Measurements from ENCODE around the gene HIPK2. TPM values are rescaled to one million over a fixed set of nuclear protein-coding genes. Genes with fewer than 3 reads are reported as not detected.

The HIPK2 gene
- total RNA-seq, 4 donors from 2014 or later = 17.9 to 35.9 (median 22.4) TPM

DNA sequence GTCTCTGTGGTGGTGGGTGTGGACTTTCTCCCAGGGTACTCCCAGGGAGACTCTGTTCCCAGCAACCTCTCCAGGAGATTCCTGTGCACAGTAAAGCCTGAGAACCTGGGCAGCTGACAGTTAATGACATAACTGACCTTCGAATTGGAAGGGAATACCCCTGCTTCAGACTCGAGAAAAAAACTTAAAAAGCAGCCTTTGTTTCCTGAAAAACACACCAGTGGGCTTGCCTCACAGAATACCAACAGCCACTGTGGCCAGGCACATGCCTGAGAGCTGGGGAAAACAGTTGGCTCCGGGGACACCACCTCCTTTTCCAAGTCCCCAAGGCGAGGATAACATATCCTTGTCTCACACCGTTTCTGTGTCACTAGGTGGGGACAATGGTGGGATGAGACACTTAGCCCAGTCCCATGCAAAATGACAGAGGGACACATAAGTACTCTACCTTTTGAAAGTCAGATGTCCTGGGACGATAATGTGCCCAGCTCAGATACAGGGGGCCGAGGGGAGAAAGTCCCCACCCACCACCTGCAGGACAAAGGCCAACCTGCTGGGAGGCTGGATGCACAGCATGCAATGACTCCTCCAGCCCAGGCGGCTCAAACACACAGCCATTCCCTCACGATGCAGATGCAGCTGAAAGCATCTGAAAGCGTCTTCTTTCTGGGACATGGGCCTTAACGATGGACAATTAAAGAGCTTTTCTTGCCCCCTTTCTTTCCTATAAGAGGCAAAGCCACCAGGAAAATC is 65.6 kb downstream of the HIPK2 start:
- H3K4me3 ChIP-seq = no peak overlapping the region
- no peak overlapping the region for H3K27ac ChIP-seq
- peaks cover 0 to 22% (median 0%) of the 10 kb centered on the region in 3 donors for H3K4me1 ChIP-seq
- TF ChIP-seq POLR2AphosphoS5 (IDR thresholded peaks at IDR 0.05) = no peak
- TF ChIP-seq POLR2A (IDR thresholded peaks at IDR 0.05) = no peak
- no peak for TF ChIP-seq EP300 (IDR thresholded peaks at IDR 0.05)
- TF ChIP-seq, protein P1, sequence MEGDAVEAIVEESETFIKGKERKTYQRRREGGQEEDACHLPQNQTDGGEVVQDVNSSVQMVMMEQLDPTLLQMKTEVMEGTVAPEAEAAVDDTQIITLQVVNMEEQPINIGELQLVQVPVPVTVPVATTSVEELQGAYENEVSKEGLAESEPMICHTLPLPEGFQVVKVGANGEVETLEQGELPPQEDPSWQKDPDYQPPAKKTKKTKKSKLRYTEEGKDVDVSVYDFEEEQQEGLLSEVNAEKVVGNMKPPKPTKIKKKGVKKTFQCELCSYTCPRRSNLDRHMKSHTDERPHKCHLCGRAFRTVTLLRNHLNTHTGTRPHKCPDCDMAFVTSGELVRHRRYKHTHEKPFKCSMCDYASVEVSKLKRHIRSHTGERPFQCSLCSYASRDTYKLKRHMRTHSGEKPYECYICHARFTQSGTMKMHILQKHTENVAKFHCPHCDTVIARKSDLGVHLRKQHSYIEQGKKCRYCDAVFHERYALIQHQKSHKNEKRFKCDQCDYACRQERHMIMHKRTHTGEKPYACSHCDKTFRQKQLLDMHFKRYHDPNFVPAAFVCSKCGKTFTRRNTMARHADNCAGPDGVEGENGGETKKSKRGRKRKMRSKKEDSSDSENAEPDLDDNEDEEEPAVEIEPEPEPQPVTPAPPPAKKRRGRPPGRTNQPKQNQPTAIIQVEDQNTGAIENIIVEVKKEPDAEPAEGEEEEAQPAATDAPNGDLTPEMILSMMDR (IDR thresholded peaks at IDR 0.05) = no peak
- no peaks in the 10 kb centered on the region for H3K27me3 ChIP-seq
- no peaks in the 10 kb centered on the region for H3K9me3 ChIP-seq
- 72 to 78% methylated on average over 4 to 10 of the region's 11 CpGs for WGBS, 2 donors (ENCODE audit: low coverage in 1 of 2)
- H3K36me3 ChIP-seq = peaks cover 0 to 64% of the 10 kb centered on the region in 2 donors
- no peak for ATAC-seq

DNA sequence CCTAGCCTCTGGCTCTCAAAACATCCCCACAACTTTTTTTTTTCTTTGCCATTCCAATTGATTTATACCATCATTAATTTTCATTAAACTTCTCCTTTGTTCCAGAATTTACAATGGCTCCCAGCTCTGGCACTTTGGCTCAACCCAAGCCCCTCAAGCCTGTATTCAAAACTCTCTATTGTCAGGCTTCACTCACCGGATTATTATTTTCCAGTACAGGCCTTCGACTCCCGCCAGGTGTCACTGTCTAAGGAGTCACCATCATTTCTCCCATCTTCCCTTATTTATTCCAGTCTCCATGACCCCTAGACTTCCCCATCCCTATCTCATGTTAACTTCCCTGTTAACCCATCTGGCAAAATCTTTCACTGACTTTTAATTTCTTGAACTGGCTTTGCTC is 67.8 kb downstream of the HIPK2 start:
- 92 to 93% methylated on average over 2 to 3 of the region's 3 CpGs for WGBS, 2 donors (ENCODE audit: low coverage in 1 of 2)
- TF ChIP-seq EP300 (IDR thresholded peaks at IDR 0.05) (no peak), POLR2A (IDR thresholded peaks at IDR 0.05) (no peak), POLR2AphosphoS5 (IDR thresholded peaks at IDR 0.05) (no peak)
- TF ChIP-seq, protein P1 (IDR thresholded peaks at IDR 0.05) = no peak
- Histone ChIP-seq H3K9me3 (no peaks in the 10 kb centered on the region), H3K27me3 (no peaks in the 10 kb centered on the region), H3K27ac (no peak overlapping the region), H3K4me1 (peaks cover 0 to 22% (median 0%) of the 10 kb centered on the region in 3 donors), H3K36me3 (peaks cover 0 to 59% of the 10 kb centered on the region in 2 donors), H3K4me3 (no peak overlapping the region)
- ATAC-seq = no peak

DNA sequence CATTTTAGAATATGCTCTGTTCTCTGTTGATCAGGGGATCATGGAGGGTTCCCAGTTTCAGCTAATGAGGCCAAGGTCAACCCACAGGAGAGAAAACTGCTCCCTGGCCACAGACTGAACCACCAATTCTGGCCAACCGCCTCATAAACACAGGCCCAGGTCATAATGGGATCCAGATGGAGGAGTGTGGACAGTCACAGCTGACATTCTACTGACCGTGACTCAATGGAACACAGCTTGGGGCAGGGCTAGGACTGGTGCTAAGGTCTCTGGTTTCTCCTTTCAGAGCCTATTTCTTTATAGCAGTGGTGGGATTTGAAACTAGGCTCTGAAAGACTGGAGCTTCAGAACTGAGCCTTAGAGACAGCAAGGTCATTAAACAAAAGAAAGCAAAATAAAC is 68.3 kb downstream of the HIPK2 start:
- Histone ChIP-seq H3K9me3 (no peaks in the 10 kb centered on the region), H3K4me1 (peaks cover 0 to 22% (median 0%) of the 10 kb centered on the region in 3 donors), H3K36me3 (peaks cover 0 to 54% of the 10 kb centered on the region in 2 donors), H3K27me3 (no peaks in the 10 kb centered on the region), H3K4me3 (no peak overlapping the region), H3K27ac (no peak overlapping the region)
- 20% methylated on average over 1 of the region's 2 CpGs for WGBS, 2 donors (ENCODE audit: low coverage in 1 of 2)
- TF ChIP-seq POLR2AphosphoS5 (IDR thresholded peaks at IDR 0.05) (peak; percentile 8), POLR2A (IDR thresholded peaks at IDR 0.05) (no peak)
- peak; percentile 45 for ATAC-seq

DNA sequence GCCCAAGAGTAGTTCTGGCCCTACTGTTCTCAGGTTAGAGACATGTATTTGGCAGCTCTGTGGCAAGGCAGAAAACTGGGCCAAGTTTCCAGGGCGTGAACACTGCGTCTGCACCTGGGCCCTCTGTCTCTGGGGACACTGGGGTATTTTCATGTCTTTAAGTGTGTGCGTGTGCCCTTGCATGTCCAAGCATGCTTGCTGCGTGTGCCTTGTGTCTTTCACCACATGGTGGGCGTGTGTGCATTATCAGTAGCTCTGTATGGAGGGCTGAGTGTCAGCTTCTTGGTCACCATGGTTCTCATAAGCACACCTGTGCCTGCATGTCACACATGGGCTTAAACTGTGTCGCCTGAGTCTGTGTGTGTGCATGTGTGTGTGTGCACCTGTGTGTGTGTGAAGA is 69.3 kb downstream of the HIPK2 start:
- WGBS, 2 donors (ENCODE audit: low coverage in 1 of 2) = 87 to 92% methylated on average over 2 to 3 of the region's 6 CpGs
- Histone ChIP-seq H3K27ac (no peak overlapping the region), H3K4me1 (peaks cover 0 to 29% (median 0%) of the 10 kb centered on the region in 3 donors), H3K36me3 (peaks cover 0 to 45% of the 10 kb centered on the region in 2 donors), H3K4me3 (no peak overlapping the region), H3K9me3 (no peaks in the 10 kb centered on the region), H3K27me3 (no peaks in the 10 kb centered on the region)
- ATAC-seq = no peak
- no peak for TF ChIP-seq POLR2A (IDR thresholded peaks at IDR 0.05)
- TF ChIP-seq POLR2AphosphoS5 (IDR thresholded peaks at IDR 0.05) = no peak
- TF ChIP-seq, protein P1 (IDR thresholded peaks at IDR 0.05) = no peak
- no peak for TF ChIP-seq EP300 (IDR thresholded peaks at IDR 0.05)

DNA sequence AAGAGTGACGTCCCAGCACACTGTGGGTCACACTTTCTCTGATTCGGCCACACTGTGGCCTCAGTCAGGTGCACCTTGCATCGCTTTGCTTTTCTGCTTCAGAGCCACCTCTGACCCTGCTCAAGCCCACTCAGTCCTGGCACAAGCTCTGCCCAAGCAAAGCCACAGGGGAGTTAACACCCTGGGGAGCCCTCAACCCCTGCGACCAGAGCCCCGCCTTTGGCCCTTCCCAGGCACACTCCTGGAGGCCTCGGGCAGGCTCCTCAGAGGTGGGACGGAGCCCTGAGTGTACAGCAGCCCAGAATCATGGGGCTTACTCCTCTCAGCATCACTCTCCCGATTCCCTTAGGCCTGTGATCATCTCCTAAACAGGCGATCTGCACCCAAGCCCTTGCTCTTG is 71.0 kb downstream of the HIPK2 start:
- H3K4me3 ChIP-seq = no peak overlapping the region
- peaks cover 0 to 35% (median 12%) of the 10 kb centered on the region in 3 donors for H3K4me1 ChIP-seq
- H3K27ac ChIP-seq = no peak overlapping the region
- no peaks in the 10 kb centered on the region for H3K9me3 ChIP-seq
- TF ChIP-seq, protein P1 (IDR thresholded peaks at IDR 0.05) = no peak
- no peak for TF ChIP-seq EP300 (IDR thresholded peaks at IDR 0.05)
- no peak for TF ChIP-seq POLR2A (IDR thresholded peaks at IDR 0.05)
- TF ChIP-seq POLR2AphosphoS5 (IDR thresholded peaks at IDR 0.05) = no peak
- peaks cover 0 to 29% of the 10 kb centered on the region in 2 donors for H3K36me3 ChIP-seq
- WGBS, 2 donors (ENCODE audit: low coverage in 1 of 2) = 40 to 92% methylated on average over 1 to 7 of the region's 9 CpGs
- no peaks in the 10 kb centered on the region for H3K27me3 ChIP-seq
- ATAC-seq = no peak
